HCEC 1CT (cell line): ENCODE results near the gene ACOT7.
A peak's percentile ranks its signal among the peaks of the same experiment; 100 is the strongest.

Source experiments
- DNase-seq: peaks from one replicate; pipeline ENCODE4 v3.0.0-alpha.2; 2017

Gene ACOT7

DNA sequence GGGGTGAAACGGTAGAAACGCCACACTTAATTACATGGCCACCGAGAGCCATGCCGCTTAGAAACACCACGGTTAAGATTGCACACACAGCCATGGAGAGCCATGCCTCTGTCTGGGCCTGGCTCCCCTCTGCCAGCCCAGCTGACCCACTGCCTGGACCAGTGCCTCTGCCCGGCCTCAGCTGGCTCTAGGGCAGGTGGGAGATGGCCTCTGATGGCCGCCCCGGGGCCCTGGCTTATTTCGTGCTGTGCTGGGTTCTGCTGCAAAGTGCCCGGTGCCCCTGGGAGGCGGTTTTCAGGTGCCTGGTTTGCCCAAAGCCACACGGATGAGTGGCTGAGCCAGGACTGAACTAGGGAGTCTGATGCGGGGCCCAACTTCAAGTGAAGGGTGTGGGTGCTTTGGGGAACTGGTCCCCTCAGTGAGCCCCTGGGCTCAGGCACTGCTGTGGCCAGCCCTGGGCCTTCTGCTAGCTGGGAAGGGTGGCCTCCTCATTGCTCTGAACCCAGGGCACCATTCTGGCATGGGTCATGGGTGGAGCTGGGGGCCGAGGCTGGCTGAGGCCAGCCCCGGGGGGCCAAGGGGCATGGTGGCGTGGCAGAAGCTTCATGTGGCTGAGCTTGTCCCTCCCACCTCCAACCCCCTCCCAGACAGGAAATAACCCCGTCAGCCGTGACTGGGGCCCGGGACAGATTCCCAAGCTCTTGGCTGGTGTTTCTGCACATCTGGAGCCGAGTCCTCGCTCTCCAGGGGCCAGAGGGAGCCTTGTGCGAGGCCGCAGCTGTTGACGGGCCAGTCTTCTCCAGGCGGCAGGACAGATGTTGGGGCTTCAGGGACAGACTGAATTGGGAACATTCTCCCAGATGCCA lies 130.8 kb downstream of the ACOT7 start:
- no peak for DNase-seq

DNA sequence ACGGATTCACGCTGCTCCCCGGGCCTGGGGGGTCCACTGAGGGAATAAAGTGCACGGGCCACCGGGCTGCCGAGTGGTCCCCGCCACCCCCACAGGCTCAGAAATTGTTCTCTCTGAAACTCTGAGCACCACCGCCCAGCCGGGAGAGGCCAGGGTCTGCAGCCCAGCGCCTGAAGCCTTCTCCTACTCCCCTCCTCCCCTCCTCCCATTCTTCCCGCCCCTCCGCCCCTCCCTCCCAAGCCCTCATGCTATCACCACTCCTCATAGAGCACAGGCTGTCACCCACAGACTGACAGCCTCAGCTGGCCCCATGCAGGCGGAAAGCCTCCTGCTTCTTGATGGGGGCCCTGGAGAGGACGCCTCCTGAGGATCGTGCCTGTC lies 132.0 kb downstream of the ACOT7 start:
- no peak for DNase-seq

DNA sequence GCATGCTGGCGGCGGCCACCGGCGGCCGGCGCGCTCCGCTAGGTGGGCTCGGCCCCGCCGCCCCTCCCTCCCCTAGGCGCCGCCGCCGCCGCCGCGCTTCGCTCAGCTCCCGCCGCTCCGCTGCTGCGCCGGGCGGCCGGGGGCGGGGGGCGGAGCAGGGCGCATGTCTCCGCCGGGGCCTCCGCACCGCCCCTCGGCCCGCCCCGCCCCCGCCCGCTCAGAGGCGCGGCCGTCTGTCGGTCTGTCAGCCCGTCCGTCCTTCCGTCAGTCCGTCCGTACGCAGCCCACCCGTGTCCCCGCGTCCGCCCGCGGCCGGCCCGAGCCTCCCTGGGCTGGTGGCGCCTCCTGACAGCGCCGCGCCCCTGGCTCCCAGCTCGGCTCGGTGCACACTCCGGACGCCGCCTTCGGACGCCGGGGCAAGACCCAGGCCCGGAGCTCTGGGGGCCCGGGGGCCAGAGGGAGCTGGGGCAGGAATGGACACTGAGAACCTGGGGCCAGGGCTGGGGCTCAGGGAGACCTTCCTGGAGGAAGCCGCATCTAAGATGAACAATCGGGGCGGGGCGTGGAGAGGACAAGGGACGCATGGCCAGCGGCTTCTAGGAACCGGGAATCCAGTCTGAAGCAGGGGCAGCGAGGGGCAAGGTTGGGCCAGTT lies 132.5 kb downstream of the ACOT7 start, which contains the start of gene GPR153:
Gene GPR153 (minus strand): TSS at position 138 of the 654 bp plus-strand sequence. CDS start 6,193 bp downstream, outside the sequence.
- peak; percentile 29 for DNase-seq

DNA sequence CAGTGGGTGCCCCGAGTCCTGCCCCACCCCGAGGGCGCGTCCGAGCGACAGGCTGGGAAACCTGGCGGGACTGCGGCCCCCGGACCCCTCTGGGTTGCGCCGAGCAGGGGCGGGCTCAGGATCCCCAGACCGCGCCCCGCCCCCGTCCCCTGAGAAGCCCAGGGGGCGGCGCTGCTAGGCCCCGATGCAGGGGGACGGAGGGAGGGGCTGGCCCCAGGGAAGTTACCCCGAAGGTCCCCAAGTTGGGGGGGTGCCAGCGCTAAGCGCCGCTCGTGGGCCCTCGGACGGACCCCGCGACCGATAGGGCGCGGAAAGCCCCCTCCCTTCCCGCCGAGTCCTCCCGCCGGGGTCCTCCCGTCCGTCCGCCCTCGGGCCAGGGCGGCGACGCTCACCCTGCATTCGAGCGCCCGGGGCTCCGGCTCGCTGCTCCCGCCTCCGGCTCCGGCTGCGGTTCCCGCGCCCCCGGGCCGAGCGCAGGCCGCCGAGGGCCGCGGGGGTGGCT lies 133.1 kb downstream of the ACOT7 start:
- DNase-seq = no peak

DNA sequence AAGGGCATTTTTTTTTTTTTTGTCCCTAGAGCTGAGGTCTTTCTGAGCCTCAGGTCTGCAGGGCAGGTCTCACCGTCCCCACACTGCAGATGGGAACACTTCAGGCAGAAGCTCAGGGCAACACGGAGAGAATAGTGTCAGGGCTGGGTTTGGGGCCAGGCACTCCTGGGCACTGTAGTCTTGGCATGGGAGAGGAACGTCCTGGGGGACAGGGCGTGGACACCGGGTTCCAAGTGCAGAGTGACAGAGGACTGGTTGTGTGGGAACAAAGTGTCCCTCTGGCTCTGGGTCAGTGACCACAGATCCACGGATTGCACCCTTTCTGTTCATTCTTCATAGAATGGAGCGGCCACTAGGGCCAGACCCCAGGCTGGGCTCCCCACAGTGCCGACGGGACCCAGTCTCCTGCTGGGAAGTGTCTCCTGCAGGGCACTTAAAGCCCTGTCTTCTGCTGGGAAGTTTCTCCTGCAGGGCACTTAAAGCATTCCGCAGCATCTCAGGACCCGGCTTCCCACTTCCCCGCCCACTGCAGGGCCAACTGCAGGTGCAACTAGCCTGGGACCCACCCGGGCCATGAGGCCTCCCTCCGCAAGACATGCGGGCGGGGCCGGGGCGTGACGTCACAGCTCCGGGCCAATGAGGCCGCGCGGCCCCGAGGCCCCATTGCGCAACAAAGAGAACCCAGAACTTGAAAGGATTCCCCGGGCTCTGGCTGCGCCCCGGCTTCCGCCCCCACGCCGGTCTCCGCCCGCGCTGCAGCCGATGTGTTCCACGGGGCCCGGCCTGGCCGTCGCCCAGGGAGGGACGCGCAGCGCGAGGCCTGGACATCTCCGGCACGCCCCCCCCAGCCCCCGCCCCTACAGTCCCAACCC lies 133.8 kb downstream of the ACOT7 start:
- DNase-seq = peak; percentile 84

DNA sequence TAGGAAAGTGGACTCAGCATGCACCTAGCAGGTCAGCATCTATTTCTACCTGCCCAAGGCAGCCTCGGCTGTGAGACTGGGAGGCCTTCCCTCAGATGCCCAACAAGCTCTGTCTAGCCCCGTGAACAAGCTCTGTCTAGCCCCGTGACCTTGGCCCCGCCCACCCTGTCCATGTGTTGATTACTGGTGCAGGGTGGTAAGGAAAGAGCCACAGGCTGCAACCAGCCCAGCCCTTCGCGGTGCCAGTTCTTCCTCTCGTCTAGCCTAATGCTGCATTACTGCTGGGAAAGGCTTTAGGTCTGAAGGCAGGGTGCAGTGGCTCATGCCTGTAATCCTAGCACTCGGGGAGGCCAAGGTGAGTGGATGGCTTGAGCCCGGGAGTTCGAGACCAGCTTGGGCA lies 134.9 kb downstream of the ACOT7 start:
- DNase-seq = no peak

DNA sequence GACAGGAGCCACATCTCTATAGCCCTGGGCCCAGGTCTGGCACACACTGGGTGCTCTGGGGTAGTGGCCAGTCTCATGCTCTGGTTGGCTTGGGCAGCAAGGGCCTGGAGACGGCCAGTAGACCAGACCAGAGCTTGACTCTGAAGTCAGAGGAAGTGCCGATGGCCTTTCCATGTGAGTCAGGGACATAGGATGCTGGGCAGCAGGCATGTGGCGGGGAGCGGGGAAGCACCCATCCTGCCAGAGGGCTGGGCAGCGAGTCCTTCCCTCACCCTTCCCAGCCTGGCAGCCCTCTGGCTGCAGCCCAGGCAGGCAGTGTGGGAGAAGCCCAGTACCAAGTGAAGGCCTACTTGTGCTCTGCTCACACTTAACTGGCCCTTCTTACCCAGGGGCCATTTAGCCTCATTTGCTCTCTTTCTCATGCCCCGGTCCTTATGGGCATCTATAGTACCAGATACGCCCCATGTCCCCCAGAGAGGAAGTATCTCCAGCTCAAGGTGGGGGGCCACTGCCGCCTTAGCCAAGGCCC lies 136.0 kb downstream of the ACOT7 start:
- no peak for DNase-seq

DNA sequence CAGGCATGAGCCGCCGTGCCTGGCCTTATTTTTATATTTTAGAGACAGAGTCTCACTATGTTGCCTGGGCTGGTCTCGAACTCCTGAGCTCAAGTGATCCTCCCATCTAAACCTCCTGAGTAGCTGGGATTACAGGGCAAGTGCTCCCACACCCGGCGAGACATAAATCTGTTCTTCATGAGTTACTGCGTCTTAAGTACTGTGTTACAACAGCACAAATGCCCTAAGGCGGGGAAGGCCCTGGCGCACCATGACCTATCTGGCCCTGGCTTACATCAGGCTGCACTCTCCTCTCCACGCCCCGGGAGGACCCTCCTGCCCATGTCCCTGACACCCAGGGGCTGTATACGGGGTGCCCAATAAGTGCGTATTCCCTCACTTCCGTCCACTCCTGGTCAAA lies 136.9 kb downstream of the ACOT7 start:
- DNase-seq = no peak

DNA sequence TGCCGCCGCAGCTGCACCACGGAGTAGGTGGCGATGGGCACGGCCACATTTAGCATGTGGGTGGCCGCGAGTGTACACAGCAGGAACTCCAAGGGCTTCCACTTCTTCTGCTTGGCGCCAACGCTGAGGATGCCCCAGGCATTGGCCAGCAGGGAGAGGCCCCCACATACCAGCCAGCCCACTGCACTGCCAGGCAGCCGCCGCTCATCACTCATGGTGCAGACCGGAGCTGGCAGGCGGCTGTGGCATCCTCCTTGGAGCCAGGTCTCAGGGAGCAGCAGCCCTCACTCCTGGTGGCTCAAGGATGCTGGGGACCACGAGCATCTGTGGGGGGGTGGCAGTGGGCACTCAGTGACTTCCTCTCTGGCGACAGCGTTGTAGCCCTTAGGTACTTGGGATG lies 138.9 kb downstream of the ACOT7 start:
- DNase-seq = no peak

DNA sequence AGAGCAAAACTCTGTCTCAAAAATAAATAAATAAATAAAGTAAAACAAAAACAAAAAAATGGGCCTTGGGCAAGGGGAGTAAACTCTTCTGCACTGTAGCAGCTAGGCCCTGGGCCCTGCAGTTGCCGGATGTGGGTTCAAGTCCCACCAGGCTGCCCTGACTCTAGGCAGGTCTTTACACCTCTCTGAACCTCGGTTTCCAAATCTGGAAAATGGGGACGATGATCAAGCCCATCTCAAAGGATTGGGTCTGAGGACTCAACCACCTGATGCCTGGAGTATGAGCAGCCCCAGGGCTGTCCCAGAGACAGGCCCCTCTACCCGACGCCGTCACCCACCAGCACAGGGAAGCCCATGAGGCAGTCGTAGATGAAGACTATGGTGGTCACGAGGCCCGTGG lies 140.2 kb downstream of the ACOT7 start:
- no peak for DNase-seq

DNA sequence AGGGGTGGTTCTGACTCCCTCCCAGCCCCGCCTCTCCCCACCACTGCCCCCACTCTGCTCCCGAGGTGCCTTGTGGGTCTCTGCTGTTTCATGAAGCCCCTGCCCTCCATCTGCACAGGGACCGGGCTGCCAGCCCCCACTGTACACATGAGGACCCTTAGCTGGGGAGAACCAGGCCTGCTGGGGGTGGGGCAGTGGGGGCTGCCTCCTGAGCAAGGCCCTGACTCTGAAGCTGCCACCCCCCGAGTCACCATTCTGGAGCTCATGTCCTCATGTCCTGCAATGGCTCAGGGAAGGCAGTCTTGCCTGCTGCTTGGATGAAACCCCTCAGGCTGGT lies 141.2 kb downstream of the ACOT7 start:
- DNase-seq = no peak

DNA sequence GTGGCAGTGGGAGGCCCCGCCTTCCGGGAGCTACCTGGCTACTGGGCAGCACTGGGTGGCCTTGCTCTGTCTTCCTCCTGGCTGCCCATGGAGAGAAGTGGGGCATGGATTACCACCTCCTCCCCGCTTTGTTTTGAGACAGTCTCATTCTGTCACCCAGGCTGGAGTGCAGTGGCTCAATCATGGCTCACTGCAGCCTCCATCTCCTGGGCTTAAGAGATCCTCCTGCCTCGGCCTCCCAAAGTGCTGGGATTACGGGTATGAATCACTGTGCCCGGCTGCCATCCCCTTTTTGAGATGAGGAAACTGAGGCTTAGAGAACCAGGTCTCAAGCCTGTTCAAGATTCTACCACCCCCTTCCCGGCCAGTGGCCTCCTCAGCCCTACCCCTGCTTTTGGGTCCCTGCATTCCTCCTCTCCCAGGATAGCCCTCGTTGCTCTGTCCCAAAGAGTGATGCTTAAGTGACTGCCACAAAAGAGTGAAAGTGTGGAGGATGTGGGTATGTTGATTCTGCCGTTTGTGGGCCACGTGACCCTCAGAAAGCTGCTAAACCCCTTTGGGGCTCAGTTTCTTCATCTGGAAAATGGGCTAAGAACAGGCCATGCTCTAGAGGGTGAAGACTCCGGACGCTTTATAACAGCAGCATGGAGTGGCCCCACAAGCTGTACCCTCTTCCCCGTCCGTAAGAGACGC lies 141.7 kb downstream of the ACOT7 start:
- DNase-seq = no peak

DNA sequence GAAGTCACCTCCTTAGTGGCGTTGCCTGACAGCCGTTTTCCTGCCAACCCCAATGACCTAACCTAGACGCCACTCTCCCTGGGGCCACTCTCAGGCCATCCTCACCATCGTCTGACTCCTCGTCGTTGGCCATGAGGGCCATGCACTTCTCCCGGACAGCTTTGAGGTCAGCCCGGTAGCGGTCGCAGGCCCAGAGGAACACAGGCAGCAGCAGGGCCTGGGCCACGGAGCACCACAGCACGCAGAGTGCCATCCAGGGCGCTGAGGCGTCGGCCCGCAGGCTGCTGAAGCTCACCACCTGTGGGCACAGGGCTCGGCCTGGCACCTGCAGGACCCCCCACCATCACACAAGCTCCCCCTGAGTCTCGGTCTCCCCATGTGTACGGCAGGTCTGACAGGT lies 142.3 kb downstream of the ACOT7 start:
- DNase-seq = no peak

DNA sequence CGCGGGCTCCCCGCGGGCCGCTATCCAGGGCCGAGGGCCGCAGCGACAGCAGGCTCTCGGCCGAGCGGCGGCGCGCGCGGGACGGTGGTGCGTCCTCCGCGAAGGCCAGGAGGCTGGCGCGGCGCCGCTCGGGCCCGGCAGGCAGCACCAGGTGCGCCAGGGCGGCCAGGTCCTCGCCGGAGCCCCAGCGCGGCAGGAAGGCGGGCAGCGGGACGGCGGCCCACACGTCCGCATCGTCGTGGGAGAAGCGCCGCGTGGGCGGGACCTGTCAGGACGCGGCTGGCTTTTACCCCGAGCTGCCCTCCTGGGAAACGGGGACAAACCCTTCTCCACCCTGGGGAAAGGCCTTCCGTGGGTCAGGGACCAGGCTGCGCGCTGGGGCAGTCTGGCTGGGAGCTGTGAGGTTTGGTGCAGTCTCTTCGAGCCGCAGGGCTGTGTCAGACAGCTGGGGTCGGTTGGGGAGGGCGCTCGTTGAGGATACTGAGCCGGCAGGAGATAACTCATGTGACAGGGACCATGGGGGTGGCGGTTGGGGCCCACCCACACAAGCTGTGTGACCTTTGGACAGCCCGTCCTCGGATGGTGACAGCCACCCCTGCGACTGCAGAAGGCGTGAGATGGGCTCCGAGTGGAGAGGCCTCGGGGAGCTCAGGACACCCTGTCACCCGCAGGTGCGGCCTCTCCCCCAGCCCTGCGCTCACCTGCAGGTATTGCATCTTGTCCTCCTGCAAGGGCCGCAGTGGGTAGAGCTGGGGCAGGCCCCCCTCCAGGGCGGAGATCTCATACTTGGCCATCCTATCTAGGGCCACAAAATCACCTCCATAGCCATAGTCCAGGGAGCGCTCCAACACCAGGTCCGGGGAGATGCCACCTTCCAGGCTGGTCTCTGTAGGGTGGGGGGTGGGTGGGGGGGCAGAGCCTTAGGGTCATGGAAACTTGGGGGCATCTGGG lies 143.6 kb downstream of the ACOT7 start:
- DNase-seq = no peak

DNA sequence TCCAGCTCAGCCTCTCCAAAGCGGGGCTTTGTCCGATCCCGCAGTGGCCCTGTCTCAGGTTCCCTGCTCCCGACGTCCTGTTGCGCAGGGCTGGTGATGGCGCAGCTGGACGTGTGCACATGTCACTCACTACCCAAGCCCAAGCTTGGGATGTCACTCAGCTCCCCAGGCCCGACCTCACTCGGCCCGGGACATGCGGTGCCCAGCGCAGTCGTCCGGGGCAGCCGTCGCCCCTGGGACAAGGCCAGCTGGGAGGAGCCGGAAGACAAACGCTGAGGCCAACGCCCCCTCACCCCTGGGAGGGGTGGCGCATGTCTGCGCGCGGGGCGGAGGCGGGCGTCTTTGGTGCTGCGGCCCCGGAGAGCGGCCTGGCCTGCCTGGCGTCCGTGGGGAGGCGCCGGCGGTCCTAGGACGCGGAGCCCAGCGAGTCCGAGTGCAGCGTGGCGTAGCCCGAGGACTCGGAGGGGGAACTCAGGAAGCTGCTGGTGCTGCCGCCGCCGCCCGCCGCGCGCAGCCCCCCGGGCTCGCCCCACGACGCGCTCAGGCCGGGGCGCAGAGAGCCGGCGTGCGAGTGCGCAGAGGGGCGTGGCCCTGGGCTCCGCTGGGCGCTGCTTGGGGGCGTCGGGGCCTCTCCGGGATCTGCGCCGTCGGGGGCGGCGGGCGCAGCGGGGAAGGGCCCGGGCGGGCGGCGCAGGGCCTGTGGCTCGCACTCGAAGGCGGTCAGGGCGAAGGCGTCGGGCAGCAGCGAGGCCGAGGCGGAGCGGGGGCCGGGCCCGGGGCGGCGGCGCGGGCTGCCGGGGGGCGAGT lies 144.4 kb downstream of the ACOT7 start:
- no peak for DNase-seq

DNA sequence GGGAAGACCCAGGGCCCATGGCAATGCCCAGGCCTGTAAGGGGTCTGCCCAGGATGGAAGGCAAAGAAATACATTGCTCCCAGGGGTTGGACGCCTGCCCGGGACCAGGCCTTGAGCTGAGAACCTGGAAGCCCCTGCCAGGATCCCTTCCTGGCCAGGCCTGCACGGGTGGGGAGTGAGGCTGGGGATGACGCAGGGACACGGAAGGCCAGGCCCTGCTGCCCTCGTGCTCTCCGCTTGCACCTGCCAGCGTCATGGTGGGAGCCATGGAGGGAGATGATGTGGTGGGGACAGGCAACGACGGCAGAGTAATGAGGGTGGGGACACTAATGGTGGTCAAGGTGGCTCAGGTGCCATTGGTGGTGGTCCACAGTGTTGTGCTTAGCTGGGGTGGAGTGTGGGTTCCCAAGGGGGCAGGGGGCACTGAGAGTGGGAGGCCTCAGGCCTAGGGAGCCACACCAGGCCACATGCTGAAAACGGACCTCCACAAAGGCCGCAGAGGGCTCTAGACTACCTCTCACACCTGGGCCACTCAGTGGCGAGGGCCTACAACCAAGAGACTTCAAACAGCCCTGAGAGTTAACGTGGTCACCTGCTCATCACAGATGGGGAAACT lies 145.3 kb downstream of the ACOT7 start:
- DNase-seq = no peak

DNA sequence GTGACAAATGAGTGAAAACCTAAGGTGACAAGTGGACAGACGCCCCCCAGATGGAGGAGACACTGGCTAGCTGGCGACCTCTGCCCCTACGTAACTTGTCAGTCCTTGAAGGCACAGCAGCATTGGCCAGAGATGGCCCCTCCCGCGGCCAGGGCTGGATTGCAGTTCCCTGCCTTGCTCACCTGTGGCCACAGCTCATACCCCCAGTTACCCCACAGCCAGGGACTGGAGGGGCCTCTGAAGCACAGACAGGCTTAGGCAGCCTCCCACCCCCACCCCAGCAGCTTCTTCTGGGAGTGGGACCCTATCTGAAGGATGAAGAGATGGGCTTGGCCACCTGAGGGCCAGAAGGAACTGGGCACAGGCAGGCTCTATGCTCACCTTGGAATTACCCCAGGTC lies 145.9 kb downstream of the ACOT7 start:
- no peak for DNase-seq

DNA sequence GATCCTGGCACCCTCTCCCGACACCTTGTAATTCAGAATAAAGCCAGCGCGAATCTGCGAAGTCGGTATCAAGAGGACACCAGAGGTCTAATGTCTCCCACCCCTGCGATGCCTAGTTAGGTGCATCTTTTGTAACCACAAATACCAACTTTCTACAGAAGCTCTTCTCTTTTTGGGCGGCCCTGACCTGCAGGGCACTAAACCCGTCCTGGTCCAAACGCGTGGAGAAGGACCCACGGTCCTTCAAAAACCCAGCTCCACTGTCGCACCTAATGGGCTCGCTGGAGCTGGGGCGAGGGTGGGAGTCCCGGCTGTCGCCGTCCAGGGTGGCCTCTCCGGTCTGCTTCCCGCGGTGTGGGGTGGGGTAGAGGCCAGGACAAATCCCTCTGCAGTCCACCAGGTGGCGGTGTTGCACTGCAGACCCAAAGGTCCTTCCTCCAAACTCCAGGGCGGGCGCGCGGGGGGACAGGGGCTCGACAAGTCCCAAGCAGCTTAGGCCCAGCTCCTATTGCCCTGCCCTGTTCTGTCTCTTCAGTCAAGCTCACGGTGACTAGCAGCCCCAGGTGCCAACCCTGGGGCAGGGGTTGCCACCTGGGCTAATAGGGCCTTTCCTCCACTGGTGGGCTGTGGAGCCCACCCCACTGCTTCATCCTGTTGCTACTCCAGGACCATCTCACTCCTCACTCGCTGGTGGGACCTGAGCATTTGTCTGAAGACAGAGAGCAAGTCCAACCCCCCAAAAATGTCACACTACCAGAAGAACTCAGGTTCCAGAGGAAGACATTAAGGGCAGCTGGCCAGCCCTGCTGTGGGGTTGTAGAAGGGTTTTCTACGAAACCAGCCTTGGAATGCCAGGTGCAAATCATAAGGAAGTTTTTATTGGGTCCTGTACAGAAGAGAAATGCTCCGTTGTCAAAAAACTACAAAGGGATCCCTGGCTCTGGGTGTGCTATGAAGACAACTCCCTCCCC lies 146.8 kb downstream of the ACOT7 start:
- DNase-seq = peak; percentile 55
